Breast epithelium (tissue), 4 donors: ENCODE results near the gene SHISA8. TPM values are rescaled to one million over a fixed set of nuclear protein-coding genes. Genes with fewer than 3 reads are reported as not detected.
"Not testable (repeated sequence)": the region's sequence is repeated elsewhere in the genome, so short reads cannot be mapped to it uniquely, and the experiment has no call there.

Source experiments
- DNase-seq, 2 donors: peaks; one replicate each; pipeline ENCODE4 v3.0.0-alpha.2; 2019; ENCODE audit warnings: low spot score in 2 of 2
- H3K27ac ChIP-seq, 2 donors: fragments of 200-600 bp; sonication (generic) in 1 of 2; one replicate each; pipeline ENCODE4 v1.5.1; 2016 to 2019; ENCODE audit warnings: mild to moderate bottlenecking in 1 of 2
- H3K27me3 ChIP-seq, 2 donors: fragments of 200-600 bp; sonication (generic) in 1 of 2; one replicate each; pipeline versions ENCODE4 v1.5.1 to v1.6.0; 2017 to 2019; ENCODE audit warnings: control low read depth in 1 of 2, mild to moderate bottlenecking in 1 of 2
- H3K36me3 ChIP-seq: fragments of 200-600 bp; one replicate; pipeline ENCODE4 v1.5.1; 2019
- H3K4me1 ChIP-seq, 2 donors: fragments of 200-600 bp; sonication (generic); one replicate each; pipeline ENCODE4 v1.5.1; 2016 to 2019; ENCODE audit warnings: control low read depth in 1 of 2
- H3K4me3 ChIP-seq, 3 donors: fragments of 200-600 bp; sonication (generic); 1 replicate in 2 of 3; 2 replicates in 1 of 3; pipeline ENCODE4 v1.5.1; 2016 to 2019; ENCODE audit warnings: mild to moderate bottlenecking in 3 of 3, moderate library complexity in 2 of 3
- H3K9me3 ChIP-seq, 2 donors: fragments of 200-600 bp; sonication (generic) in 1 of 2; one replicate each; pipeline ENCODE4 v1.5.1; 2016 to 2019; ENCODE audit warnings: control low read depth in 1 of 2
- CTCF ChIP-seq, 3 donors: fragments of 450-650 bp; IDR thresholded peaks; one replicate each; pipeline ENCODE4 v1.5.1; 2016 to 2017; ENCODE audit warnings: antibody characterized with exemption in 3 of 3, mild to moderate bottlenecking in 3 of 3, moderate library complexity in 3 of 3
- POLR2A ChIP-seq: fragments of 450-650 bp; IDR thresholded peaks from one replicate; pipeline ENCODE4 v1.6.1; 2016; ENCODE audit warnings: antibody characterized with exemption, mild to moderate bottlenecking, moderate library complexity
- POLR2AphosphoS5 ChIP-seq, 3 donors: sonication (generic); formaldehyde crosslinking; IDR thresholded peaks; one replicate each; pipeline ENCODE4 v1.6.1; 2017; ENCODE audit warnings: antibody characterized with exemption in 3 of 3
- intact Hi-C: fragments of 100-400 bp; cut with DNase I; formaldehyde crosslinking; loops from one replicate; pipeline ENCODE4 v1.15.1; 2023; ENCODE audit warnings: low total_unique reads
- total RNA-seq, 3 donors: library from RNA; depleted of rRNA; stranded (reverse); fragments of >200 nt; gene quantifications; one replicate each; pipeline ENCODE4 v1.1.0, GENCODE V29; 2016

SHISA8 gene
- total RNA-seq, 3 donors from 2014 or later: not detected

- Histone ChIP-seq H3K4me1 (no peaks in the 10 kb centered on the region), H3K27ac (no peak overlapping the region), H3K27me3 (no peaks in the 10 kb centered on the region), H3K4me3 (no peak overlapping the region), H3K9me3 (no peaks in the 10 kb centered on the region), H3K36me3 (no peaks in the 10 kb centered on the region)
- TF ChIP-seq CTCF (IDR thresholded peaks at IDR 0.05) (no peak), POLR2AphosphoS5 (IDR thresholded peaks at IDR 0.05) (no peak), POLR2A (no peak)
- intact Hi-C loops: no loop called here
- no peak for DNase-seq
These were observed 40.8 kb downstream of the SHISA8 start for GRCh38 chr22:41874090-41874489.

GRCh38 chr22:41873391-41873790 lies 41.5 kb downstream of the SHISA8 start:
- DNase-seq: no peak
- intact Hi-C loops: no loop called here
- no peak for TF ChIP-seq POLR2A
- TF ChIP-seq POLR2AphosphoS5 (IDR thresholded peaks at IDR 0.05): no peak
- TF ChIP-seq CTCF (IDR thresholded peaks at IDR 0.05): no peak
- peaks cover 4% of the 10 kb centered on the region for H3K36me3 ChIP-seq
- no peak overlapping the region for H3K4me3 ChIP-seq
- no peaks in the 10 kb centered on the region for H3K27me3 ChIP-seq
- no peak overlapping the region for H3K27ac ChIP-seq
- H3K9me3 ChIP-seq: no peaks in the 10 kb centered on the region
- H3K4me1 ChIP-seq: no peaks in the 10 kb centered on the region

GRCh38 chr22:41870786-41871185 lies 44.1 kb downstream of the SHISA8 start:
- peaks cover 4% of the 10 kb centered on the region for H3K36me3 ChIP-seq
- no peaks in the 10 kb centered on the region for H3K9me3 ChIP-seq

GRCh38 chr22:41870081-41870480 lies 44.8 kb downstream of the SHISA8 start:
- H3K36me3 ChIP-seq, H3K4me3 ChIP-seq, H3K9me3 ChIP-seq, H3K27me3 ChIP-seq, H3K4me1 ChIP-seq, intact Hi-C loops, H3K27ac ChIP-seq, DNase-seq: not testable (repeated sequence)

More at GRCh38 chr22:41870786-41871185, 44.1 kb downstream of the SHISA8 start:
- H3K27me3 ChIP-seq: no peaks in the 10 kb centered on the region
- H3K4me3 ChIP-seq: no peak overlapping the region
- no peak for DNase-seq
- TF ChIP-seq POLR2AphosphoS5 (IDR thresholded peaks at IDR 0.05) (no peak), POLR2A (no peak), CTCF (IDR thresholded peaks at IDR 0.05) (no peak)
- H3K4me1 ChIP-seq: no peaks in the 10 kb centered on the region
- intact Hi-C loops: no loop called here
- H3K27ac ChIP-seq: no peak overlapping the region

- DNase-seq: no peak
- H3K27ac ChIP-seq: no peak overlapping the region
- no peaks in the 10 kb centered on the region for H3K9me3 ChIP-seq
- intact Hi-C loops: no loop called here
- no peaks in the 10 kb centered on the region for H3K27me3 ChIP-seq
- no peak overlapping the region for H3K4me3 ChIP-seq
- peaks cover 4% of the 10 kb centered on the region for H3K36me3 ChIP-seq
- no peak for TF ChIP-seq POLR2A
- TF ChIP-seq POLR2AphosphoS5 (IDR thresholded peaks at IDR 0.05): no peak
- TF ChIP-seq CTCF (IDR thresholded peaks at IDR 0.05): no peak
- no peaks in the 10 kb centered on the region for H3K4me1 ChIP-seq
These were observed 46.3 kb downstream of the SHISA8 start for GRCh38 chr22:41868556-41868955.

- H3K9me3 ChIP-seq: no peaks in the 10 kb centered on the region
- no peak for DNase-seq
- TF ChIP-seq CTCF (IDR thresholded peaks at IDR 0.05): no peak
- no peak for TF ChIP-seq POLR2AphosphoS5 (IDR thresholded peaks at IDR 0.05)
- no peak for TF ChIP-seq POLR2A
- H3K4me1 ChIP-seq: no peaks in the 10 kb centered on the region
- intact Hi-C loops: no loop called here
- H3K27ac ChIP-seq: peak overlapping the region in 1 of 2 donors; percentile 55
- no peak overlapping the region for H3K4me3 ChIP-seq
- no peaks in the 10 kb centered on the region for H3K27me3 ChIP-seq
- peaks cover under 1% of the 10 kb centered on the region for H3K36me3 ChIP-seq
These were observed 51.4 kb downstream of the SHISA8 start for GRCh38 chr22:41863472-41863871.
